Measurements from ENCODE around the gene SFI1.
"Not testable (repeated sequence)": the region's sequence is repeated elsewhere in the genome, so short reads cannot be mapped to it uniquely, and the experiment has no call there.

Gene SFI1, protein sequence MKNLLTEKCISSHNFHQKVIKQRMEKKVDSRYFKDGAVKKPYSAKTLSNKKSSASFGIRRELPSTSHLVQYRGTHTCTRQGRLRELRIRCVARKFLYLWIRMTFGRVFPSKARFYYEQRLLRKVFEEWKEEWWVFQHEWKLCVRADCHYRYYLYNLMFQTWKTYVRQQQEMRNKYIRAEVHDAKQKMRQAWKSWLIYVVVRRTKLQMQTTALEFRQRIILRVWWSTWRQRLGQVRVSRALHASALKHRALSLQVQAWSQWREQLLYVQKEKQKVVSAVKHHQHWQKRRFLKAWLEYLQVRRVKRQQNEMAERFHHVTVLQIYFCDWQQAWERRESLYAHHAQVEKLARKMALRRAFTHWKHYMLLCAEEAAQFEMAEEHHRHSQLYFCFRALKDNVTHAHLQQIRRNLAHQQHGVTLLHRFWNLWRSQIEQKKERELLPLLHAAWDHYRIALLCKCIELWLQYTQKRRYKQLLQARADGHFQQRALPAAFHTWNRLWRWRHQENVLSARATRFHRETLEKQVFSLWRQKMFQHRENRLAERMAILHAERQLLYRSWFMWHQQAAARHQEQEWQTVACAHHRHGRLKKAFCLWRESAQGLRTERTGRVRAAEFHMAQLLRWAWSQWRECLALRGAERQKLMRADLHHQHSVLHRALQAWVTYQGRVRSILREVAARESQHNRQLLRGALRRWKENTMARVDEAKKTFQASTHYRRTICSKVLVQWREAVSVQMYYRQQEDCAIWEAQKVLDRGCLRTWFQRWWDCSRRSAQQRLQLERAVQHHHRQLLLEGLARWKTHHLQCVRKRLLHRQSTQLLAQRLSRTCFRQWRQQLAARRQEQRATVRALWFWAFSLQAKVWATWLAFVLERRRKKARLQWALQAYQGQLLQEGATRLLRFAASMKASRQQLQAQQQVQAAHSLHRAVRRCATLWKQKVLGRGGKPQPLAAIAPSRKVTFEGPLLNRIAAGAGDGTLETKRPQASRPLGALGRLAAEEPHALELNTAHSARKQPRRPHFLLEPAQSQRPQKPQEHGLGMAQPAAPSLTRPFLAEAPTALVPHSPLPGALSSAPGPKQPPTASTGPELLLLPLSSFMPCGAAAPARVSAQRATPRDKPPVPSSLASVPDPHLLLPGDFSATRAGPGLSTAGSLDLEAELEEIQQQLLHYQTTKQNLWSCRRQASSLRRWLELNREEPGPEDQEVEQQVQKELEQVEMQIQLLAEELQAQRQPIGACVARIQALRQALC

DNA sequence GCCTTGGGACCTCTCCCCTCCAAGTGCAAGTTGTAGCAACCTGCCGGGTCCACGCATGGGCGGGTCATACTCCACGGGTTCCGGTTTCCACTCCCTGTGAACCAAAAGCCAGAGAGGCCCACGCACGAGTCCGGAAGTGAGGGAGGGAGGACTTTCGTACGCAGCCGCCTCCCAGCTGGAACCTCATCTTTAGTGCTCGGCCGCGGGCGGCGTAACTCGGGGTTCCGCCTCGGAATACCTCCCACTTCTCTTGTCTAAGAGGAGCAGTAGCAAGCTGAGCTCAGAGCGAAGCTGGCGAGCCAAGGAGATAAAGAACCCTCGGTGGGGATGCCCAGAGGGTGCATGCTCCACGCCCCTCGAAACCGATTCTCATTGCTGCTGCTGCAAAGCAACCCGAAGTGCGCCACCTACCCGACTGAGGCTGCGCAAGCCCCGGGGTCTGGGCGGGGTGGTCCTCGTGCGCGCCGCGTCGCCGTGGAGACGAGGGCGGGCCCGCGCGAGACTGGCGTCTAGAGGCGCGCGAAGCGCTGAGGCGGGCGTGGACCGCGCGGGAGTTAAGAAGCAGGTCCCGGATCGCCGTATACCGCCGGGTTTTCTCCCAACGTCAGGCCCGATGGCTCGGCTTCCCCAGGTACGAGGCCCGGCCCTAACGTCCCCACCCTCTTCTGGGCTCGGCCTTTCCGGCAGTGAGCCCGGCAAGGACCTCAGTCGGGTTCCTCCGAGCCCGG lies at the start of gene SFI1:
SFI1 (plus strand) TSS at position 530 of the 728 bp plus-strand sequence. CDS start 11,749 bp downstream, outside the sequence.
- peak; percentile 73 for DNase-seq

- no peak for DNase-seq
These were observed 49.6 kb upstream of the SFI1 start for GRCh38 chr22:31446767-31447166.

DNA sequence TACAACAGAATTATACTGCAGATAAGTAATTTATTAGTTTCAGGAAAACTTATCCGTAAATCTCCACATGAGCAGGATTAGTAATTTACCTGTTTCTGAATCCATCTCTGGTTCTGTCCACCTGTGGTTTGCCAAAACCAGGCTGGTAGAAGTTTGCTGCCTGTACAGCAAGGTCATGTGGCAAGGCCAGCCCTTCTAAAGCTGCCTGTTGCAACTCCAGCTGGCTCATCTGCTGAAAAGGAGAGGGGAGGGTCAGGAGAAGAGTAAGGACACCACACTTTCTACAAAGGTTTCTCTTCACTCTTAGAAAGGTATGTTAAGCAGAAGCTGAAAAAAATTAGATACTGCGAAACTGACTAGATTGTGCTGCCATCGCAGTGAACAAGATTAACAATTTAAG lies 49.0 kb upstream of the SFI1 start:
- no peak for DNase-seq

- DNase-seq = no peak
These were observed 48.0 kb upstream of the SFI1 start for GRCh38 chr22:31448382-31448781.

DNA sequence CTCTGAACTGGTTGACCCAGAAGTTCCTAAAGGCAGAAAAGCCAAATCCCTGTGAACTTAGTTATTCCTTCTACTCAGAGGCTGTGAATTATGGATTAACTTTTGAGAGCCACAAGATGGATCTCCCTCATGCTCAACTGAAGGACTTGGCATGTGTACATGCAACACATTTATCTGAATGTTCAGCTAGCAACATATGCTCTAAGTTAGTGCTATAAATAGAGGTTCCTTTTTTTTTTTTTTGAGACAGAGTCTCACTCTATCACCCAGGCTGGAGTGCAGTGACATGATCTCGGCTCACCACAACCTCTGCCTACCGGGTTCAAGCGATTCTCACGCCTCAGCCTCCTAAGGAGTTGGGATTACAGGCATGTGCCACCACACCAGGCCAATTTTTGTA lies 46.8 kb upstream of the SFI1 start:
- DNase-seq = no peak

DNA sequence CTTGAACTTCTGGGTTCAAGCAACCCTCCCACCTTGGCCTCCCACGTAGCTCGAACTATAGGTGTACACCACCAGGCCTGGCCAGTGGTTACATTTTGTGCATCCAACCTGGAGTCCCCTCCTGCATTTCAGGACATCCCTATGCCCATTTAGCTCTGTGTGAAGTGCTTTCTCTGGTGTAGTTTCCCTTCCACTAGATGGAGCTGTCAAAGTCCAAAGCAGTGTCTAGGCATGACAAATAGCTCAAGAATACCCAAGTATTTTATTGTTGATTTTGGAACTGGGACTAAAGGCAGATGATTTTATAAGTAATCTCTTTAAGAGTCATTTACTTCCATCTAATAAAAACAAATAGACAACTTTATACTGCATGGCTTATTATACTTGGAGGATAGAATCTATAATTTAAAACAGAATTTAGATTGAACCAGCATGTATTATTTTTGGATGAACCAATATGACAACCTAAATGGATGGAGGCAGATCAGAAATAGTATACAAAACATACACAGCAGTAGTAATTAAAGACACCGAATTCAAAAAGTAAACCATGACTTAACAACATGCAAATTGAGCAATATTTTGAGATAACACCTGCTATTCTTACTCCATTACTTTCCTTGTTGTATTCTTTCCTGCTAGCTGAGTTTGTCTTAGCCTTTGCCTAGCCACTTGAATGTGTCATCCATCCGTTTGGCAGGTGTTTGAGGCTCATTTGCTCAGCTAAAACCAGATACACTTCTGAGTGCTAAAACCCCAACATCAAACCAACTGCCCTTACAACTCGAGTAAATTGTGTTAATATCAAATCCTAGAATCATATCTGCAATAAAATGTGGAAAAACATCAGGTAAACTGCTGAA lies 44.4 kb upstream of the SFI1 start:
- DNase-seq = no peak

- DNase-seq = no peak
These were observed 34.6 kb upstream of the SFI1 start for GRCh38 chr22:31461699-31462098.

- no peak for DNase-seq
These were observed 31.0 kb upstream of the SFI1 start for GRCh38 chr22:31465307-31465706.

- no peak for DNase-seq
These were observed 21.6 kb upstream of the SFI1 start for GRCh38 chr22:31474743-31475142.

GRCh38 chr22:31475800-31476199 lies 20.5 kb upstream of the SFI1 start:
- DNase-seq = no peak

GRCh38 chr22:31477329-31477728 lies 19.0 kb upstream of the SFI1 start:
- DNase-seq = no peak

- DNase-seq = no peak
These were observed 15.2 kb upstream of the SFI1 start for GRCh38 chr22:31481129-31481528.

GRCh38 chr22:31482470-31482869 lies 13.9 kb upstream of the SFI1 start:
- DNase-seq = not testable (repeated sequence)

DNA sequence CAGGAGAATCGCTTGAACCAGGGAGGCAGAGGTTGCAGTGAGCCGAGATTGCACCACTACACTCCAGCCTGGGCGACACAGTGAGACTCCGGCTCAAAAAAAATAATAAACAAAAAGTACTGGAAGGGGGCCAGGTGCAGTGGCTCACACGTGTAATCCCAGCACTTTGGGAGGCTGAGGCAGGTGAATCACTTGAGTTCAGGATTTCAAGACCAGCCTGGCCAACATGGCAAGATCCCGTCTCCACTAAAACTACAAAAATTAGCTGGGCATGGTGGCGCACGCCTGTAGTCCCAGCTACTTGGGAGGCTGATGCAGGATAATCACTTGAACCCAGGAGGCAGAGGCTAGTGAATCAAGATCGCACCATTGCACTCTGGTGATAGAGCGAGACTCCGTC lies 10.0 kb upstream of the SFI1 start:
- DNase-seq = not testable (repeated sequence)

DNA sequence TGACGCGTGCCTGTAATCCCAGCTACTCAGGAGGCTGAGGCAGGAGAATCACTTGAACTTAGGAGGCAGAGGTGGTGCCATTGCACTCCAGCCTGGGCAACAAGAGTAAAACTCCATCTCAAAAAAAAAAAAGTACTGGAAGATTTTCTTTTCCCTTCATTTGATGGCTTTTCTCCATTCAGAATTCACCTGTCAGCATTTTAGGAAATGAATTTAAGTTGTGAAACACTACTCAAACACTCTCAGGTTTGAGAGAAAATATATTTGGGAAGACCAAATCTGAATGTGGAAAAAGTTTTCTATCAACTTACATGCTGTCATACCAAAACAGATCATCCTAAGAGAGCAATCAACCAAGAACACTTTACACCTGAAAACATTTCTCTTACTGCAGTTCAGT lies 9.4 kb upstream of the SFI1 start:
- DNase-seq = no peak

DNA sequence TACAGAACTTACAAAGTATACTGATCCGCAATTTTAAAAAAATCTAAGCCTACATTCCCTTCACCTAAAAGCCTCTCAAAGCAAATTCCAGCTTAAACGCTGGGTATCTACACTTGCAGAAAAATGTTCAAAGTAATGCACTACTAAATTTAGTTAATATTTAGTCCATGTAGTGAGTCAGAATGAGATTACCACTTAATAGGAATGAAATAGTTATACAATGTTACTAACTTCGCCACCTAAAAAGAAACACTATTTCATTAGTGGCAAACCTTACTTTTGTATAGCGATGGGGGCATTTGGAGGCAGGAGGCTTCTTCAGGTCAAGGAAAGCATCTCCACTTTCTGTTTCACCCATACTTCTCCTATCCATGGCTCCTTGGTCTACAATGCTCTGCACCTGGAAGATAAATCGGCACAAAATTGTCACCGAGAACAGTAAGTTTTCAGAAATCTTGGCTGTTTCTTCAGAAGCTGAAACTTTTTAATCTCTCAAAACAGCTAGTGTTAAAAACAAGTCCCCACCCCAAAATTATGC lies 7.9 kb upstream of the SFI1 start:
- DNase-seq = no peak

DNA sequence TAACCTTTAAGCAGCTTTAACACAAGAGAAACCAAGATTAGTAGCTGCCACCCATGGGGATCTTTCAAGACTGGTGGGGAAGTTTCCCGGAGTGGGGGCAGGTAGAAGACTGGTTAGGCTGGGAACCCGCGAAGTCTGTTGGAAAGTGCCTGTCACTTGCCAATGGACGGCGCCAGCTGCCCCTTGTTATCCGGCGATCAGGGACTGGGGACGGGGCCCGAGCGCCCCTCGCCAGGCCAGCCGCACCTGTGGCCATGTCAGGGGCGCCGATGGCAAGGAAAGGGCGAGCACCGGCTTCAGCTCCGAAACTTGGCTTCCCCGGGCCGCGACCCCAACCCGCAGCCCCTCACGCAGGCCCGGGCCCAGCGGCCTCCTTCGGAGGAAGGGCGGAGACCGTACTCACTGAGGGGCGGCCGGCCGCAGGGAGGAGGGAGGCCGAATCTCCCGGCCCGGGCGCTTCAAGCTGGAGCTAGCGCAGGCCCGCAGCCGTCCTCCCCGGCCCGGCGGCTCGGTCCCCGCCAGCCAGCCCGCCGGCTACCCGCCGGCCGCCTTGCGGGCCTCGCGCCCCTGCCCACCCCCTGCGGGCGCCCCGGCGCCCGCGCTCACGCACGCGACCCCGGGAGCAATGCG lies 7.2 kb upstream of the SFI1 start:
- no peak for DNase-seq

- no peak for DNase-seq
These were observed 6.5 kb upstream of the SFI1 start, which contains the start of gene EIF4ENIF1 for GRCh38 chr22:31489632-31490495. TSS of gene EIF4ENIF1 (minus strand) at chr22:31489842. CDS start at chr22:31488718, 1,124 bp downstream.

GRCh38 chr22:31490496-31490925 lies 5.8 kb upstream of the SFI1 start:
- no peak for DNase-seq

Measured in NCI-H1694 (cell line).